GM18517 (cell line): Measurements from ENCODE around the gene TUBA3D.
"Not testable (repeated sequence)": the region's sequence is repeated elsewhere in the genome, so short reads cannot be mapped to it uniquely, and the experiment has no call there.

Experiments used
- ATAC-seq: cut with Tn5 transposase; IDR thresholded peaks from one replicate; pipeline ENCODE4 v1.9.1; 2021; ENCODE audit warnings: mild to moderate bottlenecking, moderate library complexity; ENCODE audit not compliant: unreplicated experiment

TUBA3D gene

GRCh38 chr2:131475831-131476230 is at the start of gene TUBA3D:
TUBA3D (plus strand) TSS chr2:131476119; CDS start chr2:131476200, 81 bp downstream.
- ATAC-seq = no peak

- ATAC-seq = no peak
Observed at GRCh38 chr2:131426727-131427126, 49.2 kb upstream of the TUBA3D start.

- no peak for ATAC-seq
Observed at GRCh38 chr2:131431336-131431735, 44.6 kb upstream of the TUBA3D start.

DNA sequence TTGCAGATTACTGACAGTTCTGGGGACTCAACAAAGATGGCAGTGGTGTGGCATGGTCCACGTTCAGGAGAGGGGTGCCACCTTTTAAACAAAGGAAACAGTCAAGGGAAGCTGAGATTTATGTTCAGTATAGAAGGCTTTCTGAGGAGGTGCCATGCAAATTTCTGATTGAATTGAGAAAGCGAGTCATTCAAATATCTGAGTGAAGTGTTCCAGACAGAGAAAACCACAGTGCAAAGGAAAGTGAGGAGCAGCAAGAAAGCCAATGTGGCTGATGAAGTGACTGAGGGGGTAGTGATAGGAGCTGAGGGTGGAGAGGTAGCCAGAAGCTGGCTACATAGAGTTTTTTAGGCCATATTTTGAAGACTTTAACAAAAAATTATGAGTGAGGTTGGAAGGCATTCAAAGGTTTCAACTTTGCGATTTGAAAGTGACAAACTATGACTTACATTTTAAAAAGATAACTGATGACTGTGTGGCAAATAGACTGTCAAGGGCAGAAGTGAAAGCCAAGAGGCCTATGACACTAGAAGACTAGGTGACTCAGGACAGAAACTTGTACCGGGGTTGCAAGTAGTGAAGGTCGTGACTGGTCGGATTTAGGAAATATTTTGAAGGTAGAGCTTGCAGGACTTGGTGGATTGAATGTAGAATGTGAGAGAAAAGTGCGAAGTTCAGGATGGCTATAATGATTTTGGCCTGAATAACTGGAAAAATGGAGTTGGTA is 35.0 kb upstream of the TUBA3D start:
- ATAC-seq = not testable (repeated sequence)

DNA sequence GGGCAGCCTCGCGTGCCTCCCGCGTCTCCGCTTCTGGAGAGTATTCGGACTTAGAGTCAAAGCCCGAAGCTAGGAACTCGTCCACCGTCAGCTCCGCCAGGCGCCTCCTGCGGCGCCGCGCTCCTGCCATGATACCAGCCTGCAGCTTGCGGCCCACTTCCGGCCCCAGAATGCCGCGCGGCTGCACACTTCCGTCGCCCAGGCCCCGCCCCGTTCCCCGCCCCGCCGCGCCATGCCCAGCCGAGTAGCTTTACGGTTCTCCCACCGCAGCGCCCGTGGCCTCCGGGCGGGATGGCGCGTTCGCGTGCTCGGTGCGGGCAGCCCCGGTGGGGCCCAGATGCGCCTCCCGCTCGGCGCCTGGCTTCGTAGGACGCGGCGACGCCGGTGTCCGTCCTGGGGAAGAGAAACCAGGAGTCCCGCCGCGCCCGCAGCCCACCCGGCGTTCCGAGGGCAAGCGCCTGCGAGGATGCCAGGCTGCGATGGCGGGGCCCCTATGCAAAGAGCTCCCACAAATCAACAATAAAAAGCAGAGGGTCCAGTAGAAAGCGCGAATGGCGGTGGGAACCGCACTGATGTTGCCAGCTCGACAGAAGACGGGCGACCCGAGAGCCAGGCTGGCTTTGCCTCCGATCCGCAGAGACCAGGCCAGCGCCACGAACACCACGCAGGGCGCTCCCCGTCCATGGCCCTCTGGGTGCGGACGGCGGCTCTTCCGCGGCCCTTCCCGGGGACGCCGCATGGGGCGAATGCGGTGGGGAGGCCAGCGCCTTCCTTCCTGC is 31.0 kb upstream of the TUBA3D start:
- not testable (repeated sequence) for ATAC-seq

DNA sequence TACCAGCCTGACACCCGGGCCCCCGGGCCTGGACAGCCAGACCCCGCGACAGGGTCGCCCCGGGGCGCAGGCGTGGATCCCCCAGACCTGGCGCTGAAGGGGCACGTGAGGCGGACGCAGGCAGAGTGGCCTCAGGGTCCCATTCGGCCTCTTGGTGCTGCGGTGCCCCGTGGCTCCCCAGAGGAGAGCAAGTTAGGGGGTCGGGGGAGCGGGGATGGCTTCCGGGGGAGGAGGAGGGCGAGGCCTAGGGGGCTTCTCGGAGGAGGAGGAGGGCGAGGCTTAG is 30.5 kb upstream of the TUBA3D start:
- ATAC-seq = not testable (repeated sequence)

GRCh38 chr2:131445896-131446295 is 30.0 kb upstream of the TUBA3D start:
- no peak for ATAC-seq

- ATAC-seq = not testable (repeated sequence)
Observed at GRCh38 chr2:131447981-131448380, 27.9 kb upstream of the TUBA3D start.

- not testable (repeated sequence) for ATAC-seq
Observed at GRCh38 chr2:131451265-131451949, 24.5 kb upstream of the TUBA3D start.

GRCh38 chr2:131454914-131455313 is 21.0 kb upstream of the TUBA3D start:
- not testable (repeated sequence) for ATAC-seq

DNA sequence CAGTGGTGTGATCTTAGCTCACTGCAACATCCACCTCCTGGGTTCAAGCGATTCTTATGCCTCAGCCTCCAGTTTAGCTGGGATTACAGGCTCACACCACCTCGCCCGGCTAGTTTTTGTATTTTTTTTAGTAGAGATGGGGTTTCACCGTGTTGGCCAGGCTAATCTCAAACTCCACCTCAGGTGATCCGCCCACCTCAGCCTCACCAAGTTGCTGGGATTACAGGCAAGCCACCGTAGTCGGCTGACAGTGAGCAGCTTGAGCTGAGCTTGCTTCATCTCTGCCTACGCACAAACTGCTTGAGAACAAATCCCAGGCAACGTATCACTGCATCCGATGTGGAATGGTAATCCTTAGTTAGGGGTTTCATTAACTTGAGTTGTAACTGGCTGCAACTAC is 8.2 kb upstream of the TUBA3D start:
- not testable (repeated sequence) for ATAC-seq

- ATAC-seq = not testable (repeated sequence)
Observed at GRCh38 chr2:131470944-131471343, 5.0 kb upstream of the TUBA3D start.

- ATAC-seq = not testable (repeated sequence)
Observed at GRCh38 chr2:131471624-131472023, 4.3 kb upstream of the TUBA3D start.

DNA sequence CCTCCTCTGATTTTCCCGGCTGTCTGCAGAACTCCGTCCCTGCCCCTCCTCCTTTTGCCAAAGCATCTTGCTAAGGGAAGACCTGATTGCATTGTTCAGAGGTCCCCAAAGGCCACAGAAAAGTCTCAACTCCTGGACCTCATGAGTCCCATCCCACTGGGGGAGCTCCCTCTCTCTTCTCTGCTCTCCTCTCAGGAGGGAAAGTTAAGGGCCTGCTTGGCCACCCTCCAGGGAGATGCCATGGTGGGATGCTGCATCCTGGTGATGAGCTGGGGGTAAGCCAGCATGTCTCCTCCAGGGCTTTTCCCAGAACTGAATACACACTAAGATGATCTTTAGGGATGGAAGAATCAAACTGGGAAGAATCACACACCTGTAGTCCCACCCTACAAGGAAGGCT is 2.7 kb upstream of the TUBA3D start:
- ATAC-seq = not testable (repeated sequence)

DNA sequence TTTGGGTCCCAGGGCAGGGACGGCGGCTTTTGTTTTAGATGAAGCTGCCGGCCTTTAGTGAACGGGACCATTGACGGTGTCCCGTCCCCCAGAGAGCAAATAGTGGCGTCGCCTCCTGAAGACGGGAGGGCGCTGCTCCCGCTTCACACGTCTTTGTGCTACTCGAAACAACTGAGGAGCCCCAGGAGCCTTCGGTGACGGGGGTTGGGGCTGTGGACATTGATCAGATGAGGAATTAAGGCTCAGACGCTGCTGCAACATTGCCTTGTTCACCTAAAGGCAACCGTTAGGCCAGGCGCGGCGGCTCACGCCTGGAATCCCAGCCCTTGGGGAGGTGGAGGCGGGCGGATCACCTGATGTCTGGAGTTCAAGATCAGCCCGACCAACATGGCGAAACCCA is 444 bp downstream of the TUBA3D start:
- ATAC-seq = not testable (repeated sequence)

GRCh38 chr2:131477227-131477626 is 1.3 kb downstream of the TUBA3D start:
- not testable (repeated sequence) for ATAC-seq

DNA sequence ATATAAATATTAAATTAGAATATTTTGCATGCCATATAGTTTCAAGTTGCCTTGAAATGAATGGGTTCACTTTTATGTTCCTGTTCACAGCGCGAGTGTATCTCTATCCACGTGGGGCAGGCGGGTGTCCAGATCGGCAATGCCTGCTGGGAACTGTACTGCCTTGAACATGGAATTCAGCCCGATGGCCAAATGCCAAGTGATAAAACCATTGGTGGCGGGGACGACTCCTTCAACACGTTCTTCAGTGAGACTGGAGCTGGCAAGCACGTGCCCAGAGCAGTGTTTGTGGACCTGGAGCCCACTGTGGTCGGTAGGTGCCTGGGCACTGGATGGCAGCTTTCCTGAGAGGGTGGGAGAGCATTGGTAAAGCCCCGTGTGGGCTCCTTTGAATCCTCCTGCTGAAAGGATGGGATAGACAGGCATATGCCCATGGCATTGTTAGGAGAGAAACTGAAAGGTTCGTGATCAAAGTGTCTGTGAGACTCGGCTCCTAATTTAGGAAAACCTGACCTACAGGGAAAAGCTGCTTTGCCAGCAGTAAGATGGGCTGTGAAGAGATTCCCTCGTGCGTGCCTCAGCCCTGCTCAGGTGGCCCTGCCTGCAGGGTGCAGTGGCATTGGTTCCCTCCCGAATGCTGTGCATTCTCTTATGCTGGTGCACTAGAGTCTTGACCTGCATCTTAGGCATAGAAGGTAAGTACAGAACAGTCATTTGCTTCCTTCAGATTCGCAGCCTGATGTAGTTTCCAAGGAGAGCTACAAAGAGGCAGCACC is 2.3 kb downstream of the TUBA3D start:
- not testable (repeated sequence) for ATAC-seq

DNA sequence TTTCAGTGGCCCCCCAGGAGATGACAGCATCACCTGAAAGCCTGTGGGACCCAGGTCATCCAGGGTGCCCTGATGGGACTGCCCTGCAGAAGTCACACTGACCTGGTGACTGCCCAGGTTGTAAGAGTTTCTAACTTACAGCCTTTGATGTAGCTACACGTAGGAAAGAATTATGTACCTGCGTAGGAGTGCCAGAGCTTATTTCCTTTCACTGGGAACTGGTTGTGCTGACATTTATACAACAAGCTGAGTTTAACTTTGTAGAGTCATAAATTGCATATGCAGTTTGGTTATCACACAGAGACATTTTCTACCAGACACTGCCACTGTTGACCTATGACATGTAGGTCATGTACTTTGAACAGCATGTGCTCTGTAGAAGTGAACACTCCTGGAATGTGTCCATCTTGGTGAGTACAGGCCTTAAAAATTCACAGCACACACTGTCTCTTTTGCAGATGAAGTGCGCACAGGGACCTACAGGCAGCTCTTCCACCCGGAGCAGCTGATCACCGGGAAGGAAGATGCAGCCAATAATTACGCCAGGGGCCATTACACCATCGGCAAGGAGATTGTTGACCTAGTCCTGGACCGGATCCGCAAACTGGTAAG is 3.0 kb downstream of the TUBA3D start:
- not testable (repeated sequence) for ATAC-seq

GRCh38 chr2:131480351-131480750 is 4.4 kb downstream of the TUBA3D start:
- not testable (repeated sequence) for ATAC-seq

DNA sequence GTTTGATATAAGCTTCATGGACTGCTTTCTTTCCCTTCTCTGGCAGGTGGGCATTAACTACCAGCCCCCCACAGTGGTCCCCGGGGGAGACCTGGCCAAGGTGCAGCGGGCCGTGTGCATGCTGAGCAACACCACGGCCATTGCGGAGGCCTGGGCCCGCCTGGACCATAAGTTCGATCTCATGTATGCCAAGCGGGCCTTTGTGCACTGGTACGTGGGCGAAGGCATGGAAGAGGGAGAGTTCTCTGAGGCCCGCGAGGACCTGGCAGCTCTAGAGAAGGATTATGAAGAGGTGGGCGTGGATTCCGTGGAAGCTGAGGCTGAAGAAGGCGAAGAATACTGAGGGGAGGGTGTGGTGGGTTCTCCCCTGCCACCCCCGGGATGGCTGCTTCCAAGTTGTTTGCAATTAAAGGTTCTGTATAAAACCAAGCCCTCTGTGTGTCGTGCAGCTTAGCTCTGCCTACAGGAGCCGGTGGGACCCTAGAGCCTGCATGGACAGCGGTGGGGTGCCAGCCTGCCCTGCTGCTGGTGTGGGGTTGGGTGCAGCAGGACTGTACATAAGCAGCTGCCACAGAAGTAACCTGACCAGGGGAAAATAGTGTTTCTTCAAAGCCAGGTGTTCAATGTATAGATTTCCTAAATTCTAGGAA is 6.7 kb downstream of the TUBA3D start:
- not testable (repeated sequence) for ATAC-seq
